HCT116 (cell line): ENCODE results near the gene SLC4A9. TPM values are rescaled to one million over a fixed set of nuclear protein-coding genes. Genes with fewer than 3 reads are reported as not detected.

Experiments used
- ATAC-seq: fragments of 200-7000 bp; cut with Tn5 transposase; 2 replicates; pipeline ENCODE4 v1.9.1; 2020; ENCODE audit warnings: mild to moderate bottlenecking, moderate library complexity
- BruUV-seq: library from RNA; stranded (reverse); fragments of 400-500 nt; replicated peaks from 2 replicates; lab custom pipeline; 2021; lab: Mats Ljungman, UMichigan
- CTCF ChIA-PET: fragments of 300-600 bp; sonication (Branson Sonifier 250); formaldehyde crosslinking; loops from one replicate; lab custom pipeline; 2021; ENCODE audit warnings: antibody characterized with exemption; lab: Charles Lee
- POLR2A ChIA-PET: fragments of 300-600, 350-600 bp; sonication (Branson Sonifier 250); formaldehyde crosslinking; loops from one replicate; lab custom pipeline; 2021; ENCODE audit warnings: antibody characterized with exemption; lab: Charles Lee
- RAD21 ChIA-PET, 2 experiments: fragments of 300-600 bp; sonication (Branson Sonifier 250); formaldehyde crosslinking; loops; one replicate each; lab custom pipeline; 2023; ENCODE audit warnings: low total read pairs in 2 of 2; ENCODE audit not compliant: uncharacterized antibody in 2 of 2, unreplicated experiment in 2 of 2, low non-redundant PET in 1 of 2; lab: Charles Lee
- DNase-seq: peaks from one replicate; pipeline ENCODE4 v3.0.0-alpha.2; 2010; ENCODE audit warnings: low read depth, low spot score
- H2AFZ ChIP-seq: fragments of 200-600 bp; shearing (Covaris generic), sonication (generic); 2 replicates; pipeline ENCODE4 v1.6.1; 2017; ENCODE audit warnings: low read depth, mixed run types, mixed read lengths, antibody characterized with exemption, low read length; ENCODE audit not compliant: poor library complexity, severe bottlenecking
- H3K27ac ChIP-seq: 2 replicates; pipeline ENCODE4 v1.5.1; 2012; ENCODE audit warnings: low read depth, low read length
- H3K27me3 ChIP-seq: fragments of 200-600 bp; sonication (generic); 2 replicates; pipeline ENCODE4 v1.6.1; 2016; ENCODE audit warnings: mixed run types, low read length, mixed read lengths; ENCODE audit not compliant: insufficient read depth
- H3K36me3 ChIP-seq, 2 experiments: fragments of 200-500 bp in 1 of 2; fragments of 200-600 bp in 1 of 2; sonication (Bioruptor generic) in 1 of 2; sonication (generic) in 1 of 2; 2 replicates each; pipeline versions ENCODE4 v1.5.1 to v1.6.1; 2014 to 2016; ENCODE audit warnings: low read length in 2 of 2, inconsistent platforms in 1 of 2, mixed read lengths in 1 of 2, mixed run types in 1 of 2; ENCODE audit not compliant: insufficient read depth in 2 of 2, control insufficient read depth in 1 of 2
- H3K4me1 ChIP-seq, 2 experiments: fragments of 200-600 bp in 1 of 2; sonication (generic) in 1 of 2; 2 replicates each; pipeline versions ENCODE4 v1.5.1 to v1.6.1; 2012 to 2017; ENCODE audit warnings: low read length in 2 of 2, inconsistent platforms in 1 of 2, mild to moderate bottlenecking in 1 of 2, mixed read lengths in 1 of 2, mixed run types in 1 of 2, moderate library complexity in 1 of 2; ENCODE audit not compliant: insufficient read depth in 2 of 2, control insufficient read depth in 1 of 2
- H3K4me2 ChIP-seq: fragments of 200-600 bp; sonication (generic); 2 replicates; pipeline ENCODE4 v1.6.1; 2017; ENCODE audit warnings: mixed run types, low read length, mixed read lengths
- H3K4me3 ChIP-seq, 2 experiments: fragments of 200-600 bp in 1 of 2; sonication (generic) in 1 of 2; replicated peaks in 1 of 2; 2 replicates each; pipeline ENCODE4 v1.5.1; 2011 to 2016; ENCODE audit warnings: low read length in 2 of 2, control low read depth in 1 of 2, low read depth in 1 of 2, mild to moderate bottlenecking in 1 of 2, mixed read lengths in 1 of 2, mixed run types in 1 of 2
- H3K79me2 ChIP-seq: fragments of 200-600 bp; sonication (generic); 2 replicates; pipeline ENCODE4 v1.6.1; 2017; ENCODE audit warnings: mild to moderate bottlenecking, mixed run types, low read length, moderate library complexity, mixed read lengths; ENCODE audit not compliant: insufficient read depth
- H3K9ac ChIP-seq: fragments of 200-600 bp; sonication (generic); 2 replicates; pipeline ENCODE4 v1.6.1; 2016; ENCODE audit warnings: low read length, mixed read lengths
- H3K9me2 ChIP-seq: fragments of 200-600 bp; sonication (generic), shearing (Covaris generic); 2 replicates; pipeline ENCODE4 v1.6.1; 2017; ENCODE audit warnings: mixed run types, mild to moderate bottlenecking, moderate library complexity; ENCODE audit not compliant: insufficient read depth
- H3K9me3 ChIP-seq, 2 experiments: fragments of 200-500 bp in 1 of 2; fragments of 200-600 bp in 1 of 2; sonication (Bioruptor generic) in 1 of 2; sonication (generic) in 1 of 2; 2 replicates each; pipeline ENCODE4 v1.6.1; 2014 to 2017; ENCODE audit warnings: low read length in 2 of 2, mixed read lengths in 2 of 2, inconsistent platforms in 1 of 2, low read depth in 1 of 2, mild to moderate bottlenecking in 1 of 2, mixed run types in 1 of 2, moderate library complexity in 1 of 2; ENCODE audit not compliant: control insufficient read depth in 1 of 2, insufficient read depth in 1 of 2
- H4K20me1 ChIP-seq: fragments of 200-600 bp; sonication (generic), shearing (Covaris generic); 2 replicates; pipeline ENCODE4 v1.6.1; 2017; ENCODE audit warnings: mixed run types, mild to moderate bottlenecking, moderate library complexity; ENCODE audit not compliant: insufficient read depth
- CEBPB ChIP-seq: IDR thresholded peaks from 2 replicates; pipeline ENCODE4 v1.6.1; 2012; ENCODE audit warnings: low read depth
- ELF1 ChIP-seq: IDR thresholded peaks from 2 replicates; pipeline ENCODE4 v1.6.1; 2012; ENCODE audit warnings: low read depth, borderline replicate concordance
- EZH2phosphoT487 ChIP-seq: fragments of 200-600 bp; IDR thresholded peaks from 2 replicates; pipeline ENCODE4 v1.6.1; 2018; ENCODE audit warnings: antibody characterized with exemption, borderline replicate concordance
- FOSL1 ChIP-seq: IDR thresholded peaks from 2 replicates; pipeline ENCODE4 v1.6.1; 2012; ENCODE audit warnings: low read depth
- JUND ChIP-seq: IDR thresholded peaks from 2 replicates; pipeline ENCODE4 v1.6.1; 2012
- POLR2A ChIP-seq: IDR thresholded peaks from 2 replicates; pipeline ENCODE4 v1.7.0; 2011; ENCODE audit warnings: borderline replicate concordance; ENCODE audit not compliant: insufficient read depth, insufficient read length; ENCODE audit errors: extremely low read depth
- RAD21 ChIP-seq: IDR thresholded peaks from 2 replicates; pipeline ENCODE4 v1.6.1; 2012; ENCODE audit warnings: low read depth, mild to moderate bottlenecking
- SP1 ChIP-seq: IDR thresholded peaks from 2 replicates; pipeline ENCODE4 v1.6.1; 2012; ENCODE audit warnings: low read depth
- SRF ChIP-seq: IDR thresholded peaks from 2 replicates; pipeline ENCODE4 v1.6.1; 2012; ENCODE audit warnings: low read depth
- TCF7L2 ChIP-seq: IDR thresholded peaks from 2 replicates; pipeline ENCODE4 v1.7.0; 2011; ENCODE audit warnings: borderline replicate concordance, inconsistent platforms; ENCODE audit not compliant: insufficient read depth, insufficient read length; ENCODE audit errors: extremely low read depth
- YY1 ChIP-seq: IDR thresholded peaks from 2 replicates; pipeline ENCODE4 v1.6.1; 2011; ENCODE audit warnings: low read length, low read depth, moderate library complexity, mild to moderate bottlenecking; ENCODE audit not compliant: insufficient replicate concordance; ENCODE audit errors: extremely low read depth
- intact Hi-C: fragments of 100-400 bp; cut with micrococcal nuclease; formaldehyde crosslinking; loops from 2 replicates; pipeline ENCODE4 v1.10.0; 2022
- total RNA-seq: library from RNA; stranded (reverse); gene quantifications from one replicate; pipeline ENCODE4 v1.2.1, GENCODE V29; 2021; ENCODE audit not compliant: unreplicated experiment
- TF ChIP-seq, protein P1 (sequence below): IDR thresholded peaks from 2 replicates; pipeline ENCODE4 v1.6.1; 2011; ENCODE audit warnings: mild to moderate bottlenecking, low read length, moderate library complexity; ENCODE audit not compliant: insufficient replicate concordance; ENCODE audit errors: extremely low read depth

SLC4A9 gene
- total RNA-seq, 1 experiment from 2014 or later = 0.49 TPM

DNA sequence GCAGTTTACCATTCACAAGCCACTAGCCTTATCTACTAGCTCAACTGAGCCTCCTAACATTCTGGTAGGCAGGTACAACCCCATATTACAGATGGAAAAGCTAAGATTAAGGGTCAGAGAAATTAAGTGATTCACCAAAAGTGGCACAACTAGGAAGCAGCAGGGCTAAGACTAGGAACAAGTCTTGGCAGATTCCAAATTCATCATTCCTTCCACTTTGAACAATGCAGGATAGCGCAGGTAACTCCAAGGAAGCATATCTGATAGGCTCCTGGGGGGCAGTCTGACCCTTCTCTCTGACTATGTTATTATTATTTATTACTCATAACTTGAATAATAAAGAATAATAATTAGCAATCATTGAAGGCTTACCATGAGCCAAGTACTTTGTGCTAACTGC lies 22.1 kb upstream of the SLC4A9 start (continued):
- TF ChIP-seq RAD21 (no peak), POLR2A (no peak), CEBPB (no peak)
- TF ChIP-seq, all 23 proteins: peak for 0

DNA sequence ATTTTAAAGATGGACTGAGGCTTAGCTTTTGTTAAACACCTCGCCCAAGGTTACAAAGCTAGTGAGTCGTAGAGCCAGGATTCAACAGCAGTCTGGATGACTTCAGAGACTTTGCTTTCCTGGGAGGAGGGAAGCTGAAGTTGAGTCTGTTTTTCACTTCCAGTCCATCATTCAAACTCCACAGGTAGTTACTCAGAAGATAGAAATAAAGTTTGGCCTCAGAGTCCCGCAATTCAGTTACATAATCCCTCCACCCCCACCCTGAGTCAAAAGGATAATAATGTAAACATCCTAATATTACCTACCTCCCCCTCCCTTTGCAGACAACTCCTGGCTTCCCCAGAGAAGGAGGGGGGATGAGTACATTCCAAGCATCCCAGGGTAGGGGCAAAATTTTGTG lies 21.7 kb upstream of the SLC4A9 start:
- POLR2A ChIA-PET = interaction anchor here (3.6 kb wide), 1 partner anchor 8 kb away, joined by 21 read pairs; the partner anchor contains the start of gene HBEGF
- no peaks in the 10 kb centered on the region for H4K20me1 ChIP-seq
- no peak for DNase-seq
- H3K36me3 ChIP-seq = peaks cover 8 to 20% of the 10 kb centered on the region in 2 experiments; a peak in 2 of 4 replicates
- H2AFZ ChIP-seq = no peak overlapping the region
- intact Hi-C loops = no loop called here
- H3K4me1 ChIP-seq = no peaks in the 10 kb centered on the region
- ATAC-seq = no peak
- H3K9ac ChIP-seq = no peak overlapping the region
- TF ChIP-seq POLR2A (no peak), SP1 (no peak), JUND (no peak), SRF (no peak), TCF7L2 (no peak), ELF1 (no peak), EZH2phosphoT487 (no peak), FOSL1 (no peak), YY1 (no peak), CEBPB (no peak)
- TF ChIP-seq, protein P1, sequence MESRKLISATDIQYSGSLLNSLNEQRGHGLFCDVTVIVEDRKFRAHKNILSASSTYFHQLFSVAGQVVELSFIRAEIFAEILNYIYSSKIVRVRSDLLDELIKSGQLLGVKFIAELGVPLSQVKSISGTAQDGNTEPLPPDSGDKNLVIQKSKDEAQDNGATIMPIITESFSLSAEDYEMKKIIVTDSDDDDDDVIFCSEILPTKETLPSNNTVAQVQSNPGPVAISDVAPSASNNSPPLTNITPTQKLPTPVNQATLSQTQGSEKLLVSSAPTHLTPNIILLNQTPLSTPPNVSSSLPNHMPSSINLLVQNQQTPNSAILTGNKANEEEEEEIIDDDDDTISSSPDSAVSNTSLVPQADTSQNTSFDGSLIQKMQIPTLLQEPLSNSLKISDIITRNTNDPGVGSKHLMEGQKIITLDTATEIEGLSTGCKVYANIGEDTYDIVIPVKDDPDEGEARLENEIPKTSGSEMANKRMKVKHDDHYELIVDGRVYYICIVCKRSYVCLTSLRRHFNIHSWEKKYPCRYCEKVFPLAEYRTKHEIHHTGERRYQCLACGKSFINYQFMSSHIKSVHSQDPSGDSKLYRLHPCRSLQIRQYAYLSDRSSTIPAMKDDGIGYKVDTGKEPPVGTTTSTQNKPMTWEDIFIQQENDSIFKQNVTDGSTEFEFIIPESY = no peak
- TF ChIP-seq, all 23 proteins: peak for 0
- CTCF ChIA-PET = interaction anchor here (0.7 kb wide), 1 partner anchor 8 kb away, joined by 3 read pairs; the partner anchor contains the start of gene HBEGF
- no peak overlapping the region for H3K27ac ChIP-seq
- H3K9me2 ChIP-seq = no peaks in the 10 kb centered on the region
- no peak overlapping the region for H3K4me2 ChIP-seq
- H3K79me2 ChIP-seq = no peaks in the 10 kb centered on the region
- BruUV-seq = no TSS peak
- no peak overlapping the region for H3K4me3 ChIP-seq
- H3K9me3 ChIP-seq = no peaks in the 10 kb centered on the region
- RAD21 ChIA-PET = no interaction called here
- H3K27me3 ChIP-seq = no peaks in the 10 kb centered on the region
